ENCODE data around the gene MTHFSD.

DNA sequence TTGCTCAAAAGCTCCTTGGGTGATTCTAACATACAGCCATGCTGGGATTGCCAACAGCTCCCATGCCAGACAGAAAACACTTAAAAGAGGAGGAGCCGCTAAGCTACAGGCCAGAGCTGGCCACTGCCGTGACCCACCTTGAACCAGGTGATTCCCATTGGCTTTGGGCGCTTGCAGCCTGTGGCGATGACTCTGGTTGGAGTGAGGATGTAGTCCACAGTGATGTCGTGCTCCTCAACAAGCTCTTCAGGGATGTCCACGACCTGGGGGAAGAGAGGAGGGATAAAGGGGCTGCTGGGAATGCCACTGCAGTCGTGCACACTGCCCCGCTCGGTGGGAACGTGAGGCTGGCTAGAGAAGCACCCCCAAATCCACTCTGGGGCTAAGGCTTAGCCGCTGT, 13.5 kb downstream of the MTHFSD start:
- TF ChIP-seq POLR2A (IDR thresholded peaks at IDR 0.05) (no peak), CTCF (IDR thresholded peaks at IDR 0.05) (no peak), EP300 (IDR thresholded peaks at IDR 0.05) (no peak)

All from ovary (tissue), 3 donors.